Measurements from ENCODE around the gene ANXA11.

GRCh38 chr10:80204677-80205476, 460 bp downstream of the ANXA11 start:
- TF ChIP-seq CTCF (conservative IDR thresholded peaks at IDR 0.05; ENCODE audit: low read length): 0 out of 2 replicates have a peak, but pooled peaks have one; percentile 9
- no peak for TF ChIP-seq EZH2phosphoT487 (IDR thresholded peaks at IDR 0.05; ENCODE audit: borderline replicate concordance, low read depth, low read length)

Measured in OCI-LY7 (cell line).